MM.1S (cell line): ENCODE data around the gene PILRA.
A peak's percentile ranks its signal among the peaks of the same experiment; 100 is the strongest.

Experiments used
- EZH2phosphoT487 ChIP-seq: fragments of 300-600 bp; sonication (generic); IDR thresholded peaks from 2 replicates; pipeline ENCODE4 v1.6.1; 2018; ENCODE audit warnings: antibody characterized with exemption, low read length
- TF ChIP-seq, protein P1 (sequence below): fragments of 300-600 bp; sonication (generic); IDR thresholded peaks from 2 replicates; pipeline ENCODE4 v1.5.1; 2016; ENCODE audit warnings: antibody characterized with exemption, low read length, mixed read lengths

- no peak for TF ChIP-seq EZH2phosphoT487
- TF ChIP-seq, protein P1, sequence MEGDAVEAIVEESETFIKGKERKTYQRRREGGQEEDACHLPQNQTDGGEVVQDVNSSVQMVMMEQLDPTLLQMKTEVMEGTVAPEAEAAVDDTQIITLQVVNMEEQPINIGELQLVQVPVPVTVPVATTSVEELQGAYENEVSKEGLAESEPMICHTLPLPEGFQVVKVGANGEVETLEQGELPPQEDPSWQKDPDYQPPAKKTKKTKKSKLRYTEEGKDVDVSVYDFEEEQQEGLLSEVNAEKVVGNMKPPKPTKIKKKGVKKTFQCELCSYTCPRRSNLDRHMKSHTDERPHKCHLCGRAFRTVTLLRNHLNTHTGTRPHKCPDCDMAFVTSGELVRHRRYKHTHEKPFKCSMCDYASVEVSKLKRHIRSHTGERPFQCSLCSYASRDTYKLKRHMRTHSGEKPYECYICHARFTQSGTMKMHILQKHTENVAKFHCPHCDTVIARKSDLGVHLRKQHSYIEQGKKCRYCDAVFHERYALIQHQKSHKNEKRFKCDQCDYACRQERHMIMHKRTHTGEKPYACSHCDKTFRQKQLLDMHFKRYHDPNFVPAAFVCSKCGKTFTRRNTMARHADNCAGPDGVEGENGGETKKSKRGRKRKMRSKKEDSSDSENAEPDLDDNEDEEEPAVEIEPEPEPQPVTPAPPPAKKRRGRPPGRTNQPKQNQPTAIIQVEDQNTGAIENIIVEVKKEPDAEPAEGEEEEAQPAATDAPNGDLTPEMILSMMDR = peak; percentile 8; the same call in 1 of the 2 replicates
Measured at GRCh38 chr7:100400656-100401055, 27.4 kb downstream of the PILRA start.
